Thoracic aorta (tissue), 2 donors: ENCODE measurements around the gene PTPRF. TPM values are rescaled to one million over a fixed set of nuclear protein-coding genes. Genes with fewer than 3 reads are reported as not detected.

Experiments
- ATAC-seq: fragments of 150-250 bp; one replicate; pipeline ENCODE4 v1.8.0; 2017; ENCODE audit warnings: low read depth; ENCODE audit not compliant: insufficient number of reproducible peaks, low FRiP score
- DNase-seq: peaks from one replicate; pipeline ENCODE4 v3.0.0-alpha.2; 2020; ENCODE audit warnings: low spot score
- H3K27ac ChIP-seq, 2 donors: fragments of 200-600 bp; sonication (generic); 1 replicate in 1 of 2; 2 replicates in 1 of 2; pipeline ENCODE4 v1.5.1; 2016; ENCODE audit warnings: mild to moderate bottlenecking in 2 of 2, moderate library complexity in 2 of 2
- H3K27me3 ChIP-seq: fragments of 200-600 bp; sonication (generic); replicated peaks from 2 replicates; pipeline ENCODE4 v1.6.0; 2016; ENCODE audit warnings: mild to moderate bottlenecking; ENCODE audit not compliant: insufficient read depth
- H3K36me3 ChIP-seq: fragments of 200-600 bp; sonication (generic); one replicate; pipeline ENCODE4 v1.5.1; 2016
- H3K4me1 ChIP-seq, 2 donors: fragments of 200-600 bp; sonication (generic); 1 replicate in 1 of 2; 2 replicates in 1 of 2; pipeline versions ENCODE4 v1.5.1 to v1.6.0; 2016; ENCODE audit warnings: low read depth in 2 of 2, mild to moderate bottlenecking in 1 of 2; ENCODE audit not compliant: control insufficient read depth in 1 of 2
- H3K4me3 ChIP-seq: fragments of 200-600 bp; sonication (generic); 2 replicates; pipeline ENCODE4 v1.5.1; 2016; ENCODE audit warnings: mild to moderate bottlenecking
- H3K9me3 ChIP-seq: fragments of 200-600 bp; sonication (generic); 2 replicates; pipeline ENCODE4 v1.5.1; 2016
- total RNA-seq, 2 donors: library from RNA; depleted of rRNA; stranded (reverse); fragments of >200 nt; gene quantifications; one replicate each; pipeline versions ENCODE4 v1.1.0 to v1.2.3, GENCODE V29; 2016
- TF ChIP-seq, protein P1 (sequence below): fragments of 200-600 bp; sonication (generic); IDR thresholded peaks from one replicate; pipeline ENCODE4 v1.5.1; 2019; ENCODE audit warnings: antibody characterized with exemption

PTPRF gene
- total RNA-seq, 2 donors from 2014 or later, result 43.9 to 55.1 TPM

DNA sequence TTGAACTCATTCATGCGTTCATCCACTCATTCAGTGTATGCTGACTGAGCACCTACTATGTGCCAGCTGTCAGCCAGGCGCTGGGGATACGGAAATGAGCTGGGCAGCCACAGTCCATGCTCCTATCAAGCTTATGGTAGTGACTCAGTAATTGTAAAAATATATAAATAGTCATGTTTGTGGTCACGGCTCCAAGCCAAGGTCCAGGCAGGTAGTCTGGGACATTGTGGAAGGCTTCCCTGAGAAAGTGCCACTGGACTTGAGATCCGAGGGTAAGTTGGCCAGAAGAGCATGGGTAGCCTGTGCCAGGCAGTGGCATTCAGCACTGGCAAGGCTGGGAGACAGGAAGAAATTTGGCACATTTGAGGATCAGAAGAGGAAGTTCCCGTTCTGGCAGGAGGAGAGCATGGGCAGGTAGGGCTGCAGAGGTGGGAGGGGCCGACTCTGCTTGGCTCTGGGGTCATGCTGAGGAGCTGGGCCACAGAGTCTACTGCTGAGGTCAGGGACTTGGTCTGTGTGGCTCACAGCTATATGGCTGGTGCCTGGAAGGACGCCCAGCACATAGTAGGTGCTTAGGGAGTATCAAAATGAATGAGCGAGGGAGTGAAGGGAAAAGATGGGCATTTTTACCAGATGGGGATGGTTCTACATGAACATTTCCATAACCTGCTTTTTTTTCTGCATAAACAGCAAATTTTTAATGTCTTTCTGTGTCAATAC lies 6.9 kb downstream of the PTPRF start:
- no peak for ATAC-seq
- TF ChIP-seq, protein P1, sequence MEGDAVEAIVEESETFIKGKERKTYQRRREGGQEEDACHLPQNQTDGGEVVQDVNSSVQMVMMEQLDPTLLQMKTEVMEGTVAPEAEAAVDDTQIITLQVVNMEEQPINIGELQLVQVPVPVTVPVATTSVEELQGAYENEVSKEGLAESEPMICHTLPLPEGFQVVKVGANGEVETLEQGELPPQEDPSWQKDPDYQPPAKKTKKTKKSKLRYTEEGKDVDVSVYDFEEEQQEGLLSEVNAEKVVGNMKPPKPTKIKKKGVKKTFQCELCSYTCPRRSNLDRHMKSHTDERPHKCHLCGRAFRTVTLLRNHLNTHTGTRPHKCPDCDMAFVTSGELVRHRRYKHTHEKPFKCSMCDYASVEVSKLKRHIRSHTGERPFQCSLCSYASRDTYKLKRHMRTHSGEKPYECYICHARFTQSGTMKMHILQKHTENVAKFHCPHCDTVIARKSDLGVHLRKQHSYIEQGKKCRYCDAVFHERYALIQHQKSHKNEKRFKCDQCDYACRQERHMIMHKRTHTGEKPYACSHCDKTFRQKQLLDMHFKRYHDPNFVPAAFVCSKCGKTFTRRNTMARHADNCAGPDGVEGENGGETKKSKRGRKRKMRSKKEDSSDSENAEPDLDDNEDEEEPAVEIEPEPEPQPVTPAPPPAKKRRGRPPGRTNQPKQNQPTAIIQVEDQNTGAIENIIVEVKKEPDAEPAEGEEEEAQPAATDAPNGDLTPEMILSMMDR, result no peak
- H3K9me3 ChIP-seq, result no peaks in the 10 kb centered on the region
- H3K4me3 ChIP-seq, result no peak overlapping the region
- H3K36me3 ChIP-seq, result no peaks in the 10 kb centered on the region
- H3K4me1 ChIP-seq, result peaks cover 16 to 38% of the 10 kb centered on the region in 2 donors
- H3K27me3 ChIP-seq, result no peaks in the 10 kb centered on the region
- DNase-seq, result no peak
- no peak overlapping the region for H3K27ac ChIP-seq

DNA sequence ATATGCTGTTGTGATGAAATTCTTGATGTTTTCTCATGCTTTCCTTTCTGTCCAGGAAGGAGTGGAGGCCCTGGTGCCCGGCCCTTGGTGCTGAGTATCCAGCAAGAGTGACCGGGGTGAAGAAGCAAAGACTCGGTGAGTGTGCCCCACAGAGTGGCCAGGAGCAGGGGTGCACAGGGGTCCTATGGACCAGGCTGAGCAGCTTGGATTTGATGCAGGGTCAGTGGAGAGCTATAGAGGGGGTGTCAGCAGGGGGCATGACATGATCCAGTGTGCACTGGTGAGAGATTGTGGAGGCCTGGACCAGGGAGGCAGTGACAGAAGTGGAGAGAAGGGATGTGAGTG lies 7.4 kb downstream of the PTPRF start:
- Histone ChIP-seq H3K27ac (no peak overlapping the region), H3K4me3 (no peak overlapping the region), H3K9me3 (no peaks in the 10 kb centered on the region), H3K4me1 (peaks cover 17 to 41% of the 10 kb centered on the region in 2 donors), H3K27me3 (no peaks in the 10 kb centered on the region), H3K36me3 (no peaks in the 10 kb centered on the region)
- ATAC-seq (no peak), DNase-seq (no peak)
- TF ChIP-seq, protein P1, result no peak

DNA sequence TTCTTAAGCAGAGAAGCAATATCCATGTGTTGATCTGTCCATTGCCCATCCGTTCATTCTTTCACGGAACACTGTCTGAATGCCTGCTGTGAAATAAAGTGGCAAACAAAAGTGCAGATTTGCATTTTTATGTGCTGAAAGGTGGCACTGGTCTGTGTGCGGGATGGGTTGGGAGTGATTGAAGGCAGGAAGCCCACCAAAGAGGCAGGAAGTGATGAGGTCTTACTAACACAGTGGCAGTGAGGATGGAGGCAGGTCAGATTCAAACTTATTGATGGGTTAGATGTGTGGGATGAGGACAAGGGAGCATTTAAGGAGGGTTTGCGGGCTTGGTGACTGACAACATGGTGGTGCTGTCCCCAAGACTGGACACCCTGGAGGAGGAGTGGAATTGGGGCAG lies 8.3 kb downstream of the PTPRF start:
- Histone ChIP-seq H3K36me3 (no peaks in the 10 kb centered on the region), H3K27me3 (no peaks in the 10 kb centered on the region), H3K27ac (peak overlapping the region in 1 of 2 donors; percentile 82)

DNA sequence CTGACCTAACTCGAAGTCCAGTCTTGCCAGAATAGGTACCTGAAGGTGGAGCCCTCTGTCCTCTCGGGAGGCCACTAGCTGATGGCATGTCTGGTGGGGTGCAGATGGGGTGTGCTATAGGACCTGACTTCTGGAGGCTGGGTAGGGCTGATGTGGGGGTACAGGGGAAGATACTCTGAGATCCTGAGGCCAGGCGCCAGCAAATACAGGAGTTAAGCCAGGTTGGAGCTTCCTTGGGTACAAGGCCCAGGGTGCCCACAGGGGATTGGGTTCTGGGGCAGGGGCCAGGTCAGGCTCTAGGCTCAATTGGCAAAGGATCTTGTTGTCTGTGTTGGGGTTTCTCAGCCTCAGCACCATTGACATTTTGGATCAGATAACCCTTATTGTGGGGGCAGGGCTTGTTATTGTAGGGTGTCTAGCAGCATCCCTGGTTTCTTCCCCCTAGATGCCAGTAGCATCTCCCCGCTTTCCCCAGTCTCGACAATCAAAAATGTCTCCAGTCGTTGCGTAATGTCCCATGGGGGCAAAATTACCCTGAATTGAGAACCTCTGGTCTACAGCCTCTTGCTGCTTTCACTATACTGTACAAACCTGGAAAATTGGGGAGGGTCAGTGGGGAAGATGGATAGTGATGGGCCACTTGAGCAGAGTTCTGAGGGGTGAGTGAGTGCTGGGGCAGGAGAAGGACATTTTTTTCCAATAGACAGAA lies 9.2 kb downstream of the PTPRF start:
- no peak for ATAC-seq
- Histone ChIP-seq H3K4me3 (no peak overlapping the region), H3K27ac (peak overlapping the region; percentile 82), H3K4me1 (peaks cover 17 to 36% of the 10 kb centered on the region in 2 donors), H3K27me3 (no peaks in the 10 kb centered on the region), H3K9me3 (no peaks in the 10 kb centered on the region), H3K36me3 (no peaks in the 10 kb centered on the region)
- no peak for DNase-seq
- TF ChIP-seq, protein P1, result no peak

More for the DNA sequence above, 8.3 kb downstream of the PTPRF start:
- Histone ChIP-seq H3K4me1 (peaks cover 17 to 36% of the 10 kb centered on the region in 2 donors), H3K9me3 (no peaks in the 10 kb centered on the region), H3K4me3 (no peak overlapping the region)
- TF ChIP-seq, protein P1, result no peak
- ATAC-seq (no peak), DNase-seq (no peak)

DNA sequence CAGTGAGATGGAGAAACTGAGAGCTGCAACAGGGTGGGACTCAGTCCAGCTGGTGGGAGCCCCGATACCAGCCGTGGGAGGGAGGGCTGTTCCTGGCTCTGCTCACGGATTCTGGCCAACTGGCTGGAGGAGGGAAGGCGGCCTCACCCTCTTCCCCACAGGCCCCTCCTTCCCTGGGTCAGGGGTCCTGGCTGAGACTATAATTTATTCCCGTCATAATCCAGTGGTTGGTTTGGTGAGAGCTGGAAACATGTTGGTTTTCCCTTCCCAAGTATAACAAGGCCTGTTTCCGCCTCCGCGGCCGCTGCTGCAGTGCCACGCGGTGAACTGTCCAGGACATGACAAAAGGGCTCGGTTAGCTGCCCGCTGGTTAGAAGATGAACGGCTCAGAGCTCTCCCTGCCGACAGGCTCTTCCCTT lies 10.0 kb downstream of the PTPRF start:
- DNase-seq (peak; percentile 30), ATAC-seq (peak; percentile 58)
- Histone ChIP-seq H3K9me3 (no peaks in the 10 kb centered on the region), H3K4me1 (peaks cover 22 to 41% of the 10 kb centered on the region in 2 donors), H3K36me3 (no peaks in the 10 kb centered on the region), H3K4me3 (no peak overlapping the region), H3K27me3 (no peaks in the 10 kb centered on the region), H3K27ac (peak overlapping the region; percentile 82)
- TF ChIP-seq, protein P1, result no peak
